H9 (cell line): ENCODE data around the gene DPP6. TPM values are rescaled to one million over a fixed set of nuclear protein-coding genes. Genes with fewer than 3 reads are reported as not detected.

Experiments used
- DNase-seq: peaks from one replicate; pipeline ENCODE4 v3.0.0-alpha.2; 2017
- H2AFZ ChIP-seq: one replicate; pipeline ENCODE4 v1.6.1; 2013; ENCODE audit warnings: mild to moderate bottlenecking, low read length, control low read depth, moderate library complexity
- H2AK5ac ChIP-seq: 2 replicates; pipeline ENCODE4 v1.6.1; 2013; ENCODE audit warnings: low read length, control low read depth, mixed read lengths; ENCODE audit not compliant: insufficient read length
- H2BK120ac ChIP-seq: one replicate; pipeline ENCODE4 v1.6.1; 2013; ENCODE audit warnings: low read depth, mild to moderate bottlenecking, low read length, control low read depth, inconsistent platforms; ENCODE audit not compliant: poor library complexity, severe bottlenecking
- H2BK12ac ChIP-seq: 2 replicates; pipeline ENCODE4 v1.6.1; 2013; ENCODE audit warnings: low read length, control low read depth, mixed read lengths, low read depth; ENCODE audit not compliant: insufficient read length
- H2BK15ac ChIP-seq: 2 replicates; pipeline ENCODE4 v1.6.1; 2013; ENCODE audit warnings: low read depth, low read length, control low read depth
- H2BK20ac ChIP-seq: one replicate; pipeline ENCODE4 v1.6.1; 2013; ENCODE audit warnings: low read depth, mild to moderate bottlenecking, low read length, control low read depth, inconsistent platforms; ENCODE audit not compliant: poor library complexity, severe bottlenecking
- H2BK5ac ChIP-seq: 2 replicates; pipeline ENCODE4 v1.6.1; 2013; ENCODE audit warnings: low read length, control low read depth, mixed read lengths; ENCODE audit not compliant: insufficient read length
- H3K14ac ChIP-seq: 2 replicates; pipeline ENCODE4 v1.6.1; 2013; ENCODE audit warnings: low read length, control low read depth; ENCODE audit not compliant: insufficient read depth
- H3K18ac ChIP-seq: 2 replicates; pipeline ENCODE4 v1.6.1; 2013; ENCODE audit warnings: low read depth, mild to moderate bottlenecking, mixed read lengths, low read length, control low read depth; ENCODE audit not compliant: insufficient read length
- H3K23ac ChIP-seq: 2 replicates; pipeline ENCODE4 v1.6.1; 2013; ENCODE audit warnings: low read length, control low read depth, mixed read lengths, low read depth; ENCODE audit not compliant: insufficient read length
- H3K23me2 ChIP-seq: 2 replicates; pipeline ENCODE4 v1.6.1; 2013; ENCODE audit warnings: low read depth, mild to moderate bottlenecking, mixed read lengths, low read length, control low read depth; ENCODE audit not compliant: insufficient read length, poor library complexity, severe bottlenecking
- H3K27ac ChIP-seq: 2 replicates; pipeline ENCODE4 v1.5.1; 2013; ENCODE audit warnings: low read length, control low read depth, mixed read lengths, low read depth; ENCODE audit not compliant: insufficient read length
- H3K27me3 ChIP-seq: 2 replicates; pipeline ENCODE4 v1.6.1; 2013; ENCODE audit warnings: low read length, control low read depth, inconsistent platforms; ENCODE audit not compliant: insufficient read depth
- H3K4ac ChIP-seq: 2 replicates; pipeline ENCODE4 v1.6.1; 2013; ENCODE audit warnings: low read depth, mild to moderate bottlenecking, control low read depth, inconsistent platforms, low read length, moderate library complexity
- H3K4me1 ChIP-seq: 2 replicates; pipeline ENCODE4 v1.6.1; 2013; ENCODE audit warnings: low read length, control low read depth, inconsistent platforms; ENCODE audit not compliant: insufficient read depth
- H3K4me2 ChIP-seq: 2 replicates; pipeline ENCODE4 v1.6.1; 2013; ENCODE audit warnings: low read length, control low read depth, mixed read lengths; ENCODE audit not compliant: insufficient read length, insufficient read depth
- H3K56ac ChIP-seq: 2 replicates; pipeline ENCODE4 v1.6.1; 2013; ENCODE audit warnings: low read depth, mild to moderate bottlenecking, mixed read lengths, low read length, control low read depth; ENCODE audit not compliant: insufficient read length
- H3K79me1 ChIP-seq: 2 replicates; pipeline ENCODE4 v1.6.1; 2013; ENCODE audit warnings: low read depth, mild to moderate bottlenecking, moderate library complexity, low read length, control low read depth, inconsistent platforms; ENCODE audit not compliant: insufficient read depth, poor library complexity, severe bottlenecking
- H3K79me2 ChIP-seq: 2 replicates; pipeline ENCODE4 v1.6.1; 2013; ENCODE audit warnings: low read length, control low read depth, inconsistent platforms; ENCODE audit not compliant: insufficient read depth
- H3K9ac ChIP-seq: 2 replicates; pipeline ENCODE4 v1.6.1; 2013; ENCODE audit warnings: low read length, control low read depth, mixed read lengths; ENCODE audit not compliant: insufficient read length; ENCODE audit errors: extremely low read depth
- H3K9me3 ChIP-seq: one replicate; pipeline ENCODE4 v1.6.1; 2013; ENCODE audit warnings: low read depth, low read length, inconsistent platforms; ENCODE audit not compliant: control insufficient read depth
- H3T11ph ChIP-seq: one replicate; pipeline ENCODE4 v1.6.1; 2013; ENCODE audit warnings: mild to moderate bottlenecking, low read length, control low read depth, inconsistent platforms
- H4K20me1 ChIP-seq: one replicate; pipeline ENCODE4 v1.6.1; 2013; ENCODE audit not compliant: control insufficient read depth, insufficient read length, insufficient read depth
- H4K5ac ChIP-seq: 2 replicates; pipeline ENCODE4 v1.6.1; 2013; ENCODE audit warnings: low read depth, mild to moderate bottlenecking, mixed read lengths, low read length, control low read depth; ENCODE audit not compliant: insufficient read length
- H4K8ac ChIP-seq: replicated peaks from 2 replicates; pipeline ENCODE4 v1.6.1; 2013; ENCODE audit warnings: low read length, control low read depth, mixed read lengths, low read depth; ENCODE audit not compliant: insufficient read length
- H4K91ac ChIP-seq: 2 replicates; pipeline ENCODE4 v1.6.1; 2013; ENCODE audit warnings: low read depth, mild to moderate bottlenecking, moderate library complexity, mixed read lengths, low read length, control low read depth; ENCODE audit not compliant: insufficient read length
- H3K27ac Mint-ChIP-seq, 3 experiments: 2 replicates in 2 of 3; 3 replicates in 1 of 3; pipeline ENCODE4 v1.8.0; 2020 to 2021; ENCODE audit warnings: mixed read lengths in 3 of 3, mild to moderate bottlenecking in 1 of 3, moderate library complexity in 1 of 3
- H3K27me3 Mint-ChIP-seq: 2 replicates; pipeline ENCODE4 v1.8.0; 2021; ENCODE audit warnings: low read depth, mild to moderate bottlenecking, moderate library complexity, mixed read lengths
- H3K36me3 Mint-ChIP-seq, 3 experiments: 2 replicates in 2 of 3; 3 replicates in 1 of 3; pipeline ENCODE4 v1.8.0; 2020 to 2021; ENCODE audit warnings: low read depth in 3 of 3, mixed read lengths in 3 of 3; ENCODE audit not compliant: insufficient read depth in 1 of 3
- H3K4me1 Mint-ChIP-seq, 2 experiments: 2 replicates each; pipeline ENCODE4 v1.8.0; 2020; ENCODE audit warnings: mixed read lengths in 2 of 2
- H3K4me3 Mint-ChIP-seq, 2 experiments: 2 replicates in 1 of 2; 3 replicates in 1 of 2; pipeline ENCODE4 v1.8.0; 2020 to 2021; ENCODE audit warnings: mild to moderate bottlenecking in 2 of 2, mixed read lengths in 2 of 2, moderate library complexity in 1 of 2
- H3K9me3 Mint-ChIP-seq, 2 experiments: 2 replicates in 1 of 2; 3 replicates in 1 of 2; pipeline ENCODE4 v1.8.0; 2020; ENCODE audit warnings: mild to moderate bottlenecking in 2 of 2, mixed read lengths in 2 of 2, moderate library complexity in 1 of 2
- CTCF ChIP-seq: fragments of 200-600 bp; sonication (generic); conservative IDR thresholded peaks from 3 replicates; pipeline ENCODE4 v1.8.0; 2021; ENCODE audit warnings: antibody characterized with exemption, mild to moderate bottlenecking
- WGBS: extraction: QIAGEN DNeasy Blood & Tissue Kit; methylation state at CpG from one replicate; pipeline ENCODE4 v1.1.7; 2013; ENCODE audit warnings: missing lambda C conversion rate, low lambda C conversion rate, mixed read lengths; ENCODE audit not compliant: insufficient read length; ENCODE audit errors: extremely low coverage; 5-methylcytosine and 5-hydroxymethylcytosine counted together
- total RNA-seq: library from RNA; stranded (reverse); gene quantifications from 2 replicates; pipeline ENCODE4 v1.2.1, GENCODE V29; 2021

The DPP6 gene
- total RNA-seq, 1 experiment from 2014 or later = 4.5 TPM

- H3K56ac ChIP-seq = no peak overlapping the region
- no peak overlapping the region for H2BK12ac ChIP-seq
- H2BK20ac ChIP-seq = no peak overlapping the region
- no peak overlapping the region for H3K27ac ChIP-seq
- no peak overlapping the region for H3K23ac ChIP-seq
- no peaks in the 10 kb centered on the region for H3K79me1 ChIP-seq
- no peak overlapping the region for H4K91ac ChIP-seq
- no peak for TF ChIP-seq CTCF
- no peak overlapping the region for H3K9ac ChIP-seq
- no peak overlapping the region for H3K4me2 ChIP-seq
- H3K4me1 Mint-ChIP-seq = no peaks in the 10 kb centered on the region
- H3K4me1 ChIP-seq = no peaks in the 10 kb centered on the region
- no CpG with 5 or more reads among the region's 5 CpGs for WGBS
- no peak for DNase-seq
- no peaks in the 10 kb centered on the region for H3K9me3 ChIP-seq
- H4K5ac ChIP-seq = no peak overlapping the region
- no peak overlapping the region for H3K18ac ChIP-seq
- H3K36me3 Mint-ChIP-seq = peaks cover 0 to 3% (median 0%) of the 10 kb centered on the region in 3 experiments; a peak in 2 of 7 replicates
- no peaks in the 10 kb centered on the region; a peak in 2 of 5 replicates for H3K9me3 Mint-ChIP-seq
- H3K4me3 Mint-ChIP-seq = no peak overlapping the region
- H3K79me2 ChIP-seq = no peaks in the 10 kb centered on the region
- H2BK15ac ChIP-seq = no peak overlapping the region
- no peak overlapping the region for H3K4ac ChIP-seq
- H4K8ac ChIP-seq = no peak overlapping the region
- no peak overlapping the region for H2BK5ac ChIP-seq
- no peaks in the 10 kb centered on the region for H3K23me2 ChIP-seq
- no peak overlapping the region for H2AK5ac ChIP-seq
- H2BK120ac ChIP-seq = no peak overlapping the region
- no peak overlapping the region for H2AFZ ChIP-seq
- H3K27ac Mint-ChIP-seq = no peak overlapping the region
- no peaks in the 10 kb centered on the region for H3K27me3 ChIP-seq
- no peak overlapping the region for H3K14ac ChIP-seq
- H3T11ph ChIP-seq = no peak overlapping the region
- peaks cover 2% of the 10 kb centered on the region; the same call in 1 of the 2 replicates for H3K27me3 Mint-ChIP-seq
- H4K20me1 ChIP-seq = no peaks in the 10 kb centered on the region
These were observed 597.2 kb downstream of the DPP6 start for GRCh38 chr7:154649434-154649833.
